EL (cell line): ENCODE measurements around the gene CAPN10.

Source experiments
- DNase-seq: peaks from one replicate; pipeline ENCODE4 v3.0.0-alpha.2; 2016

Gene CAPN10

GRCh38 chr2:240642061-240642805 is 55.7 kb downstream of the CAPN10 start:
- DNase-seq = no peak

DNA sequence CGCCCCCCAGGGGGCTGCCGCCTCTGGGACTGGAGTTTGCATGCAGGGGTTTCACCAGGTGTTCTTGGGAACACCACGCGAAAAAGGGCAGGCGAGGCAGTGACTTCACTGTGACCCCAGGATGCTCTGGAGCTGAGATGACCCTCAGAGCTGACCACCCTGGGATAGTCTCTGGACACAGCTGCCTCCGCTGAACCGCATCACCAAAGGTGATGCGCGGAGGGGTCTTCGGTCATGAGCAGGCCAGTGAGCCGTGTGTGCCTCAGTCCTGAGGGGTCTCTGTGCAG is 56.2 kb downstream of the CAPN10 start:
- no peak for DNase-seq

- no peak for DNase-seq
These were observed 56.7 kb downstream of the CAPN10 start for GRCh38 chr2:240643093-240643810.

GRCh38 chr2:240643811-240644150 is 57.2 kb downstream of the CAPN10 start:
- no peak for DNase-seq

- DNase-seq = no peak
These were observed 57.7 kb downstream of the CAPN10 start for GRCh38 chr2:240644171-240644651.

GRCh38 chr2:240644859-240645301 is 58.3 kb downstream of the CAPN10 start:
- DNase-seq = no peak

DNA sequence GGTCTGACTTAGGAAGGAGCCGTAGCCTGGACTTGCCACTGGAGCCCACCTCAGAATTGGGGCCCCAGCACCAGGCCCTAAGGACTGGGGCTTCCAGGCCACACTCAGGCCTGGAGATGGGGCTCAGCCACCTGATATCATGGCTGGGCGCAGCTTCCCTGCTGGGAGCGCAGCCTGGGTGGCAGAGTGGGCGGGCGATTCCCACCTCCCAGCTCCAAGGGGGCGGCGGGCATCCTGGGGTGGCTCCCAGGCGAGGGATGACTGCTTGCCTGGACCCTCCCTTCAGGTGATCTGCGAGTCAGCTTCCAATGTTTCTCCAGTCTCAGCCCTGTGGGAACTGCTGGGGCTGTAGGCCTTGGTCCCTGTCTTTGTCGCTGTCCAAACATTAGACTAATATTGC is 58.8 kb downstream of the CAPN10 start:
- no peak for DNase-seq

- no peak for DNase-seq
These were observed 59.3 kb downstream of the CAPN10 start for GRCh38 chr2:240645801-240646175.

- no peak for DNase-seq
These were observed 59.8 kb downstream of the CAPN10 start for GRCh38 chr2:240646176-240646899.

- DNase-seq = no peak
These were observed 60.5 kb downstream of the CAPN10 start for GRCh38 chr2:240646900-240647502.

- no peak for DNase-seq
These were observed 61.1 kb downstream of the CAPN10 start for GRCh38 chr2:240647503-240648154.

GRCh38 chr2:240648155-240648649 is 61.7 kb downstream of the CAPN10 start:
- DNase-seq = no peak
